Activated CD4-positive, alpha-beta T cell treated with anti-CD3 and anti-CD28 coated beads, Interleukin-2, amount 50 U/mL, for 24 hours (primary cell): ENCODE data around the gene FDX2.
A peak's percentile ranks its signal among the peaks of the same experiment; 100 is the strongest.

Source experiments
- DNase-seq, 2 donors: peaks; one replicate each; pipeline ENCODE4 v3.0.0-alpha.2; 2020; ENCODE audit warnings: low read depth in 1 of 2, low spot score in 1 of 2

FDX2 gene

GRCh38 chr19:10332965-10333757 lies 17.3 kb upstream of the FDX2 start, which contains the start of gene RAVER1:
Gene RAVER1 (minus strand): TSS chr19:10333529. CDS start chr19:10333507, 22 bp downstream.
- DNase-seq: peak; percentile 95 to 97

GRCh38 chr19:10332158-10332964 lies 16.5 kb upstream of the FDX2 start:
- no peak for DNase-seq

DNA sequence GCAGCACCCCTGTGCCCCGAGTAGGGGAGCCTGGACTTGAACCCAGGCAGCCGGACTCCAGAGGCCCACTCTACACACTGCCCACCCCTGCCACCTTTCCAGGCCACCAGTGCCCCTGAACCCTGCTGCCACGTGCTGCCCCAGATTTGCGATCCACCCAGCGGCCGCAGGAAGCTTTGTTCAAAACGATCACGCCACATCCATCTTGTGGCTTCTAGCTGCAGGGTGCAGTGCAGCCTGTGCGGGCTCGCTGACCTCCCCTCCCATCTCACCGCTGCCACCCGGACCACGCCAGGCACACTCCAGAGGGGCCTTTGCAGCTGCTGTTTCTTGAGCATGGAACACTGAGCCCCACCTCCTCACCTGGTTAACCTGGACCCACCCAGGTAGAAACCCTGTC lies 13.7 kb upstream of the FDX2 start:
- DNase-seq: no peak

DNA sequence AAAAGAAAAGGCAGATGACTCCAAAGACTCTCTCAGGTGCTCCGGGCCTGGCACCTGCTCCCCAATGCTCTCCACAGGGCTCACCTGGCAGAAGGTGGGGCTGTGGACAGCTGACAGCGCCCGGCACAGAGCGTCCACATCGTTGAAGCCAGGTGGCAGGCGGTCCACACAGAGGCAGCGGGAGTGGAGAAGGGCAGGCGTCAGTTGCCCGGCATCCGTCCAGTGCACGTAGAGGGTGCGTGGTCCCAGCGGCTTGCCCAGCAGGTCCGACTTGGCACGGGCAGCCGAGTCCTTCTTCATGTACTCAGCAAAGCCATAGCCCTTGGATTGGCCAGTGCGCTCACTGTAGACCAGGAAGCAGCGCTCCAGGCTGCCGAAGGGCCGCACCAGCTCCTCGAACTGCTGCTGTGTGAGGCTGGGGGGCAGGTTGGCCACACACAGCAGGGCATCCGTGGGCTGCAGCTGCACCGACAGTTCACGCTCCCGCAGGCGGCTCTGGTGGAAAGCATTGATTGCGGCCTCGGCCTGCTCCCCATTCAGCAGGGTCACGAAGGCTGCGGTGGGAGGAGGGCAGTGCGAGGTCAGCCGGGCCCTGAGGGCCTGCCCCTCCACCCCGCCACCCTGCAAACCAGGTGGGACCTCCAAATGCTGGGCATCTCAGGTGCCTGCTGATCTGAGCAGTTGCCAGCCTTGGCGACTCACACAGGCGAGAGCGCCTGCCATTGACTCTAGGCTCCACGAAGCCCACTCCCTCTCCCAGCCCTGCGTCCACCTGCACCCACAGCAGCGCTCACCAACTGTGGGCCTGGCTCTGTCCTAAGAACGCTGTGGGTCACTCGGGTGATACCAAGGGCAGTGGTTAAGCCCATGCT lies 13.0 kb upstream of the FDX2 start:
- DNase-seq: no peak

- no peak for DNase-seq
Measured at GRCh38 chr19:10327793-10328192, 12.0 kb upstream of the FDX2 start.

DNA sequence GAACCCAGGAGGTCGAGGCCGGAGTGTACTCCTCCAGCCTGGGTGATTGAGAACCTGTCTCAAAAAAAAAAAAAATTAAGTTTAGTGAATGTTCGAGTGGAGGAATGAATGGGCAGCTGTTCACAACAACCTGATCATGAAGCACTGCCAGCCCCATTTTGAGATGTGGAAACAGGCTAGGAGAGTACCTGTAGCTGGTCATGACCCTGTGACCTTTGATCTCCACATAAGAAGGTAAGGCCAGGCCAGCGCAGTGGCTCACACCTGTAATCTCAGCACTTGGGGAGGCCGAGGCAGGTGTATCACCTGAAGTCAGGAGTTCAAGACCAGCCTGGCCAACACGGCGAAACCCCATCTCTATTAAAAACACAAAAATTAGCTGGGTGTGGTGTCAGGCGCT lies 9.9 kb upstream of the FDX2 start:
- DNase-seq: no peak

- no peak for DNase-seq
Measured at GRCh38 chr19:10321874-10322835, 6.3 kb upstream of the FDX2 start.

DNA sequence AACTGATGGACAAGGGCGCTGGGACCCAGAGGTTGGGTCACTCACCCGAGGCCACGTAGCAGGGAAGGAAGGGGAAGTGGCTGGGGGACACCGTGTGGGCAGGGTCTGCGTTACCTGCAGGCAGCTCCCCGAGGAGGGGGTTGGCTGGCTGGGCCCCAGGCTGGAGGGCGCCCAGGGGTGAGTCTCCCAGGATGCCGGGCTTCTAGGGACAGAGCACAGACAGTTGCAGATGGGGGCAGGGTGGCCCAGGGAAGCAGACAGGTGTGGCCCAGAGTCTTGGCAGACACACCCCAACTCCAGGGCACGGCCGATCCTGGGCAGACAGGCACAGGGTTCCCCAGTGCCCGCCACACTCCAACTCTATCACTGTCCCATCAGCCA lies 5.6 kb upstream of the FDX2 start:
- no peak for DNase-seq

DNA sequence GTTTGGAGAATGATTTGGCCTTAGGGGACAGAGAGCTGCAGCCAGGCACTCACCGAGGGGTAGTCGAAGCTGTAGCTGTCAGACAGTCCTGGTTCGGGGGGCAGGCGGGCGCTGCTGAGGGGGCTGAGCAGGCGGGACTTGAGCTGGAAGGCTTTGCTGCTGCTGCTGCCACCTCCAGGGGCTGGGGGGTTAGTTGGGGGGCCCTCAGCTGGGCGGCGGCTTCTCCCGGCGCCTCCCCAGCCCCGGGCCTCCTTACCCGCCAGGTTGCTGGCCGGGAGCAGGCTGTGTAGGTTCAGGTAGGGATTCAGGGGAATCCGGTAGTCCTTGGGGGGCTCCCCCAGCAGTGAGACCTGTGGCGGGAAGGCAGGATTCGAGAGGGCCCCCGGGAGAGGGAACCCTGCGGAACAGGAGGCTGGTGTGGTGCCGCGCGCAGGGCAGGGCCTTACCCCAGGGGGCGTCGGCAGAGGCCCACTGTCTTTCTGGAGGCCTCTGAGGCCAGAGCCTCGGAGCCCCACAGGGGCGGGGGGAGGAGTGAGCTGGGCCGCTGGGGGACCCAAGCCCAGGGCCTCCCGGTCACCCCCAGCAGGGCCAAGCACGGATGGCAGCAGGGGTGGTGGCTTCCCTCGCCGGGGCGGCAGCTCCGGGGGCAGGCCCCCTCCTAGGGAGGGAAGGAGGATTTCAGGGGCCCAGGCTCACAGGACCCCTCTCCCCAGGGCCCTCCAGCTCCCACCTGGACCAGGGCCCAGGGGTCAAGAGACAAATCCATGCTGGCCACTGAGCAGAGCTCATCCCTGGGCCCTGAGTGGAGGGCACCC lies 5.0 kb upstream of the FDX2 start:
- DNase-seq: no peak

GRCh38 chr19:10318807-10319682 lies 3.2 kb upstream of the FDX2 start:
- no peak for DNase-seq

DNA sequence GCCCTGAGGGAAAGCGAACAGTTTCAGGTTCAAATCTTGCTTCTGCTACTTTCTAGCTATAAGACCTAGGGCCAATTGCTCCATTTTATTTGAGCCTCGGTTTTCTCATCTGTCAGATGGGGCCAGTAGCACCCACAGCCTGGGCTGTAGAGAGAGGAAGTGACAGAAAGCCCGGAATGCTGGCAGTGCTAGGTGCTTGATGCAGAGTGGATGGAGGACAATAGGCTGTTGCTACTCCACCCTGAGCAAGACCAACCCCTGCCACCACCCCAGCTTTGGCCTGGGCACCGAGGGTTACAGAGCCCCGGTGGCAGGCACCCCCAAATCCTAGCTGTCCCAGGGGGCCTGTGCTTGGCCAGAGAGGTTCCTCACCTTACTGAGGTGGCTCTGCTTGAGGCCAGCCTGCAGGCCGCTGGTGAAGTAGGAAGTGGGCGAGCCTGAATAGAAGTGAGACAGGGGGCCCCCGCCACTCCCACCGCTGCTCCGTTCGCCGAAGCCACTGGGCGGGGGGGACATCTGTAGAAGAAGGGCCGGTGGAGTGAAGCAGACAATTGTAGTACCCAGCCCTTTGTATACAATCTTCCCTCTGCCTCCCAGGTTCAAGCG lies 2.1 kb upstream of the FDX2 start:
- no peak for DNase-seq

DNA sequence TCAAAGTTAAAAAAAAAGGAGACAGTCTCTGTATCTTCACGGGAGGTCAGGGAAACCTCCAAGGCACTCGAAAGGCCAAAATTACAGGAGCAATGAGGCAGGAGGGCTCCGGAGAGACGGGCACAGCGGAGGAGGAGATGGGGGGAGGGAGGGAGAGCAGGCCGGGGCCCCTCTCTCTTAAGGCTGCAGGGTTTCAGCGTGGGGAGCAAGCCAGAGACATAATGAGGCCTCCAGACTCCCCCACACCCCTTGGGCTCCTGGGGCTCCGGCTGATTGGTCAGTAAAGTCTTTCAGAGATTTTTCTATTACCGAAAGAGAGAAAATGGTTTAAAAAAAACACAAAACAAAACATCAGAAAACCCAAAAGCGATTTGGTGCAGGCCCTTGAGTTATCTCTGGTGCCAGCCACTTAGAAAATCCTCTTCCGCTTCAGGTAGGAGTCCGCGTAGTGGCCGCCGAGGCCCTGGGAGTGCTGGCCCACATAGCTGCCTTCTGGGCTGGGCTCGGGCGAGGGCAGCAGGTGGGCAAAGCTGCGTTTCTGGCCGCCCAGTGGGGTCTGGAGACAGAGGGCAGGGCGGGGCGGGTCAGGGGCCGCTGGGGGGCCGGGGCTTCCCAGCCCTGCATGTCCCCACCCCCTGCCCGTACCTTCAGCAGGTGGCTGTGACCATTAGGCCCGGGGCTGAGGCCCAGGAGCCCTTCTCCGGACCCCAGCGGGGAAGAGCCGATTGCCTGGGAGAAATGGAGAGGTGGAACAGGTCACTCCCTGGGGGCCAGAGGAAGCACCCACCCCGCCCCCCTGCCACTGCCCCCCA lies 1.4 kb upstream of the FDX2 start:
- DNase-seq: no peak

GRCh38 chr19:10316229-10317044 lies 622 bp upstream of the FDX2 start:
- DNase-seq: no peak

GRCh38 chr19:10309423-10309822 lies 6.4 kb downstream of the FDX2 start, which contains the start of gene ZGLP1:
Gene ZGLP1 (minus strand): TSS chr19:10309815.
- no peak for DNase-seq

DNA sequence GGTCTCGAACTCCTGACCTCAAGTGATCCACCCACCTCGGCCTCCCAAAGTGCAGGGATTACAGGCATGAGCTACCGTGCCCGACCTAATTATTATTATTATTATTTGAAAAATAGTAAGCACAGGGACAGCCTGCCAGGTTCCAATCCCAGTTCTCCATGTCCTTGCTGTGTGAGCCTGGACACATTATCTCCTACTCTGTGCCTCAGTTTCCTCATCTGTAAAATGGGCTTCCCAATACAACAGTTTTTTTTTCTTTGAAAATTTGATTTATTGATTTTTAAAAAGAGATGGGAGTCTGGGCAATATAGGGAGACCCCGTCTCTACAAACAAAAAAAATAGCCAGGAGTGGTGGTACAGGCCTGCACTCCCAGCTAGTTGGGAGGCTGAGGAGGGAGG lies 9.5 kb downstream of the FDX2 start:
- DNase-seq: no peak

DNA sequence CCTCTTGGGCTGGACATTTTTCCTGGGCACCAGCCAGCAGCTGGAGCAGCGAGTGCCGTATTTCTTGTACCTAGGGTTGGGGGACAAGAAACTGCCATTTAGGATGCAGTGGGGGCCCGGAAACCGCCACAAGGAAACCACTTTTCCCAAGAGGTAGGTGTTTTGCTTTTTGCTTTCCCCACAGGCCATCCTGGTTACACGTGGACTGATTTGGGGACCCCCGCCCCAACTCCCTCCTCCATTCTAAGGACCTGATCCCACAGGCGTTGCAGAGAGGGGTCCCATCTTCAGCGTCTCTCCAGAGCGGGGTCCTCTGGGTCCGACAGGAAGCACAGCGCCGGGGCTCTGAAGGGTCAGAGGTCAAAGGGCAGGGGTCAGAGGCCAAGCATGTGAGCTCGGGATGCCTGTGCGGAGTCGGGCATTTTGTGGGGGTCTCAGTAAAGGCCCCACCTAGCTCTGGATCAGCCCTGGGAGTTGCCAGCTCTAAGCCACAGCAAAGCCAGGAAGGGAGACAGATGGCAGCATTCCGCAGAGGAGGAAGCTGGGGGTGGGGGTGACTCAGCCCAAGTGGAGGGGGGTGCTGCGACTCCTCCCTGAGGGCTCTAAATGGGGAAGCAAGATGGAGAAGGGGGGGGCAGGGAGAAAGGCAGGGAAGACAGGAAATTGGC lies 10.5 kb downstream of the FDX2 start:
- DNase-seq: no peak
